PFSK-1 (cell line): ENCODE data around the gene POU2F2.

Experiments used
- POLR2AphosphoS5 ChIP-seq: IDR thresholded peaks from 2 replicates; pipeline ENCODE4 v1.6.1; 2012; ENCODE audit warnings: low read depth, mild to moderate bottlenecking, control low read depth, low read length, moderate library complexity
- SIN3A ChIP-seq: IDR thresholded peaks from 2 replicates; pipeline ENCODE4 v1.6.1; 2012; ENCODE audit warnings: mild to moderate bottlenecking, low read length, moderate library complexity, borderline replicate concordance; ENCODE audit not compliant: insufficient read depth

DNA sequence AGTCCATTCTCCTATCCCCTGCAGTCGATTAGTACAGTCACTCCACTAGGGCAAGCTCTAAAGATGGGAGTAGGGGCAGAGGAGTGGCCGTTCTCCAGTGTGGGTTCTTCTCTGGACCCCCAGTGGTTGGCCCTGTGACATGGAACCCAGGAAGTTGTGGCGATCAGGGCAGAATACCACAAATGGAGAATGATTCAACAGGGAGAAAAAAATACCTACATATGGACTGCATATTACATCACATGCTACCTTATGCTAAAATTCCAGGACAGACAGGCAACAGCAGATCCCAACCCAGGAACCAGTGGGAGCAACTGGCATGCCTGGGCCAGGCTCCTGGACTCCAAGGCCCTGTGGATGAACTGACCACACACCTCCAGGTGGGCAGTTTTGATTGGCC is 20.4 kb downstream of the POU2F2 start:
- no peak for TF ChIP-seq POLR2AphosphoS5
- no peak for TF ChIP-seq SIN3A
